Astrocyte (in vitro differentiated cells and primary cell): Measurements from ENCODE around the gene PLEKHS1.

Experiments used
- CTCF ChIP-seq: IDR thresholded peaks from 2 replicates; pipeline ENCODE4 v1.5.1; 2011; ENCODE audit warnings: low read depth, mild to moderate bottlenecking, inconsistent platforms, low read length, moderate library complexity; ENCODE audit not compliant: insufficient read depth
- EZH2 ChIP-seq: IDR thresholded peaks from 2 replicates; pipeline ENCODE4 v1.6.1; 2012; ENCODE audit warnings: mild to moderate bottlenecking, low read length, inconsistent platforms; ENCODE audit not compliant: insufficient read depth

GRCh38 chr10:113751181-113751732 lies at the start of gene PLEKHS1:
- TF ChIP-seq CTCF (no peak), EZH2 (no peak)
